CD14-positive monocyte (primary cell): ENCODE data around the gene CHP2. TPM values are rescaled to one million over a fixed set of nuclear protein-coding genes. Genes with fewer than 3 reads are reported as not detected.
A peak's percentile ranks its signal among the peaks of the same experiment; 100 is the strongest.

Experiments
- DNase-seq, 3 donors: peaks; one replicate each; pipeline ENCODE4 v3.0.0-alpha.2; 2011 to 2022
- H2AFZ ChIP-seq: 2 replicates; pipeline ENCODE4 v1.6.0; 2012; ENCODE audit warnings: mild to moderate bottlenecking, low read depth, low read length, inconsistent platforms; ENCODE audit not compliant: insufficient read depth, poor library complexity, severe bottlenecking
- H3K27ac ChIP-seq, 2 donors: 1 replicate in 1 of 2; 2 replicates in 1 of 2; pipeline ENCODE4 v1.5.1; 2012 to 2013; ENCODE audit warnings: low read length in 2 of 2, control low read depth in 1 of 2, inconsistent platforms in 1 of 2, low read depth in 1 of 2, mild to moderate bottlenecking in 1 of 2
- H3K27me3 ChIP-seq, 2 donors: one replicate each; pipeline versions ENCODE4 v1.6.0 to v1.6.1; 2011 to 2013; ENCODE audit warnings: low read length in 2 of 2; ENCODE audit not compliant: control insufficient read depth in 2 of 2, insufficient read depth in 2 of 2
- H3K36me3 ChIP-seq, 2 donors: replicated peaks in 1 of 2; 1 replicate in 1 of 2; 2 replicates in 1 of 2; pipeline versions ENCODE4 v1.5.1 to v1.6.1; 2012 to 2013; ENCODE audit warnings: low read length in 2 of 2, control low read depth in 1 of 2, inconsistent platforms in 1 of 2, mild to moderate bottlenecking in 1 of 2; ENCODE audit not compliant: insufficient read depth in 2 of 2, control insufficient read depth in 1 of 2
- H3K4me1 ChIP-seq, 2 donors: 1 replicate in 1 of 2; 2 replicates in 1 of 2; pipeline versions ENCODE4 v1.5.1 to v1.6.1; 2012 to 2013; ENCODE audit warnings: low read length in 2 of 2, control low read depth in 1 of 2, inconsistent platforms in 1 of 2, mild to moderate bottlenecking in 1 of 2, moderate library complexity in 1 of 2; ENCODE audit not compliant: insufficient read depth in 2 of 2, control insufficient read depth in 1 of 2
- H3K4me2 ChIP-seq: replicated peaks from 2 replicates; pipeline ENCODE3; 2012; ENCODE audit warnings: low read length, moderate library complexity, mild to moderate bottlenecking; ENCODE audit not compliant: poor library complexity, severe bottlenecking; ENCODE audit errors: extremely low read depth
- H3K4me3 ChIP-seq, 3 experiments: fragments of 200-600 bp in 1 of 3; sonication (generic) in 1 of 3; replicated peaks in 1 of 3; 1 replicate in 2 of 3; 2 replicates in 1 of 3; pipeline ENCODE4 v1.5.1; 2011 to 2013; ENCODE audit warnings: low read length in 3 of 3, mild to moderate bottlenecking in 3 of 3, control low read depth in 2 of 3, low read depth in 2 of 3, inconsistent platforms in 1 of 3, moderate library complexity in 1 of 3
- H3K79me2 ChIP-seq: 2 replicates; pipeline ENCODE4 v1.6.0; 2012; ENCODE audit warnings: mild to moderate bottlenecking, control low read depth, inconsistent platforms, low read length, moderate library complexity; ENCODE audit not compliant: insufficient read depth
- H3K9ac ChIP-seq: 2 replicates; pipeline ENCODE4 v1.6.0; 2017; ENCODE audit warnings: low read length, mild to moderate bottlenecking; ENCODE audit not compliant: insufficient read depth, poor library complexity, severe bottlenecking
- H3K9me3 ChIP-seq, 2 donors: replicated peaks in 1 of 2; 1 replicate in 1 of 2; 2 replicates in 1 of 2; pipeline versions ENCODE4 v1.5.1 to v1.6.1; 2012 to 2013; ENCODE audit warnings: low read length in 2 of 2, control low read depth in 1 of 2; ENCODE audit not compliant: control insufficient read depth in 1 of 2, insufficient read depth in 1 of 2
- H4K20me1 ChIP-seq: 2 replicates; pipeline ENCODE4 v1.6.0; 2012; ENCODE audit warnings: mild to moderate bottlenecking, low read length, control low read depth, moderate library complexity; ENCODE audit not compliant: insufficient read depth
- H3K27ac Mint-ChIP-seq, 7 donors: one replicate each; pipeline ENCODE4 v1.8.0; 2020; ENCODE audit warnings: mild to moderate bottlenecking in 7 of 7, mixed read lengths in 7 of 7, moderate library complexity in 6 of 7, inconsistent platforms in 2 of 7
- H3K27me3 Mint-ChIP-seq, 3 donors: one replicate each; pipeline ENCODE4 v1.8.0; 2021 to 2022; ENCODE audit warnings: low read depth in 3 of 3, mild to moderate bottlenecking in 3 of 3, mixed read lengths in 3 of 3, moderate library complexity in 3 of 3, inconsistent platforms in 1 of 3
- H3K36me3 Mint-ChIP-seq, 2 donors: one replicate each; pipeline ENCODE4 v1.8.0; 2020; ENCODE audit warnings: mixed read lengths in 2 of 2, inconsistent platforms in 1 of 2, mild to moderate bottlenecking in 1 of 2
- H3K4me1 Mint-ChIP-seq: one replicate; pipeline ENCODE4 v1.8.0; 2020; ENCODE audit warnings: mild to moderate bottlenecking, mixed read lengths
- H3K4me3 Mint-ChIP-seq, 2 donors: one replicate each; pipeline ENCODE4 v1.8.0; 2020; ENCODE audit warnings: mild to moderate bottlenecking in 2 of 2, mixed read lengths in 2 of 2, moderate library complexity in 1 of 2
- H3K9me3 Mint-ChIP-seq, 7 donors: one replicate each; pipeline ENCODE4 v1.8.0; 2020 to 2022; ENCODE audit warnings: mixed read lengths in 7 of 7, mild to moderate bottlenecking in 6 of 7, moderate library complexity in 6 of 7, inconsistent platforms in 2 of 7
- WGBS: methylation state at CpG from one replicate; pipeline ENCODE4 v1.1.5; 2013; ENCODE audit warnings: missing lambda C conversion rate; ENCODE audit not compliant: insufficient coverage; 5-methylcytosine and 5-hydroxymethylcytosine counted together
- intact Hi-C, 2 donors: fragments of 100-400 bp; cut with micrococcal nuclease; formaldehyde crosslinking; loops; one replicate each; pipeline versions ENCODE4 v1.15.0 to v1.15.1; 2023
- polyA minus RNA-seq: library from RNA; depleted of rRNA, polyadenylated mRNA; stranded (reverse); fragments of >200 nt; gene quantifications from 2 replicates; pipeline ENCODE4 v1.2.3, GENCODE V29; 2012
- polyA plus RNA-seq, 3 donors: library from polyadenylated mRNA; depleted of rRNA in 1 of 3; unstranded in 2 of 3; stranded (reverse) in 1 of 3; fragments of 300-500 nt in 2 of 3; fragments of >200 nt in 1 of 3; fragmentation: Illumina TruSeq in 2 of 3; gene quantifications; 1 replicate in 2 of 3; 2 replicates in 1 of 3; pipeline ENCODE4 v1.2.3, GENCODE V29; 2012 to 2021
- total RNA-seq, 12 experiments: library from RNA in 1 of 12; stranded (reverse) in 1 of 12; fragments of 120-200 nt in 1 of 12; gene quantifications; one replicate each; pipeline ENCODE4 v1.2.4 and lab custom pipeline; 2013 to 2026; ENCODE audit warnings: mixed read lengths in 6 of 12, inconsistent platforms in 1 of 12
- TF ChIP-seq, protein P1 (sequence below): fragments of 200-600 bp; IDR thresholded peaks from one replicate; pipeline ENCODE4 v1.8.0; 2022; ENCODE audit warnings: antibody characterized with exemption, mild to moderate bottlenecking

CHP2 gene
- total RNA-seq (2013) = not detected
- polyA plus RNA-seq (not detected), polyA minus RNA-seq (not detected in 2 replicates), total RNA-seq (lab: John Stamatoyannopoulos, UW) (0 to 0.75 (median 0) reads per million in 11 experiments)

DNA sequence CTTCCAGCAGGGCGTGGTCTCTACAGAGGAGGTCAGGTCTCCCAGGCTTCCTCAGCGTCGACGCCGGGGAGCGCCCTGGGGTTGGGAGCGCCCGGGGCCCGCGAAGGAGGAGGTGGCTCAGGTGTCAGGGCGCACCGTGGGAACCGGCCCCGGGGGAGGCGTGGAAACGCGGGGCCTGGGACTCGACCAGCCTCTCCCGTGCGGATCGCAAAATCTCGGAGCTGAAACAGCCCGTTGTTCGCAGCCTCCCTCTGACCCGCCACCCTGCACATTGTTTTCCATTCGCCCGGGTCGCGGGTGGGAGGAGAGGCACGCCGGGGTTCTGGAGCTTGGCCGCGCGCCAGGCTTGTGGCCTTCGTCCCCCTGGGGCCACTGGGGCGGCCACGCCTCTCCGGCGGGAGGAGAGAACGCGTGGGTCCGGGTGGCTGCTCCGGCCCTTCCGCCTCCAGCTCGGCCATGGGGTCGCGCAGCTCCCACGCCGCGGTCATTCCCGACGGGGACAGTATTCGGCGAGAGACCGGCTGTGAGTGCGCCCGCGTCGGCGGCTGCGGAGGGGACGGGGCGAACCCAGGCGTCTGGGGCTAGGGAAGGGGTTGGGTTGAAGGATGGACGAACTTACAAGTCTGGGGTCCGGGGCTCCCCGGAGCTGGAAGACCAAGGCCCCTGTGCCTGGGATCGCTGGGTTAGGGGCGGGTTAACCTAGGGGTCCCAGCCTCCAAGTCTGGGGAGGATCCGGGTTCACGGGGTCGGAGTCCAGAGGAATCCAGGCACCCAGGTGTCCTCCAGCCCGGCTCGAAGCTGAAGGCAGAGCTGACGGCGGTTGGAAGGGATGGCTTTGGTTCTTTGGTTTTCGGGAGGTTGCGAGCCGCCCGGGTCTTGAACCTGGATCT is at the start of gene CHP2:
CHP2 (plus strand) TSS at position 433 of the 890 bp plus-strand sequence; CDS start at position 457, 24 bp downstream.
- peak within 1 kb of the TSS in 1 of 2 donors; percentile 77 for H3K4me3 Mint-ChIP-seq
- peaks cover 72 to 76% (median 75%) of the 10 kb centered on the region in 3 donors for H3K27me3 Mint-ChIP-seq
- Histone ChIP-seq H3K27me3 (peaks cover 41 to 79% of the 10 kb centered on the region in 2 donors), H3K79me2 (no peaks in the 10 kb centered on the region), H4K20me1 (no peaks in the 10 kb centered on the region), H3K9me3 (peaks cover 0 to 16% of the 10 kb centered on the region in 2 donors), H3K4me3 (no peak within 1 kb of the TSS), H3K36me3 (no peaks in the 10 kb centered on the region), H3K27ac (no peak within 1 kb of the TSS), H2AFZ (peak within 1 kb of the TSS; percentile 26), H3K4me1 (peaks cover 6 to 8% of the 10 kb centered on the region in 2 donors), H3K4me2 (peak within 1 kb of the TSS; percentile 37), H3K9ac (no peak within 1 kb of the TSS)
- H3K9me3 Mint-ChIP-seq = peaks cover 0 to 7% (median 3%) of the 10 kb centered on the region in 7 donors
- no peak for DNase-seq
- H3K27ac Mint-ChIP-seq = no peak within 1 kb of the TSS
- 6% methylated on average over 77 of the region's 80 CpGs for WGBS
- intact Hi-C loops = no loop called here
- H3K36me3 Mint-ChIP-seq = peaks cover 0 to 3% of the 10 kb centered on the region in 2 donors
- TF ChIP-seq, protein P1, sequence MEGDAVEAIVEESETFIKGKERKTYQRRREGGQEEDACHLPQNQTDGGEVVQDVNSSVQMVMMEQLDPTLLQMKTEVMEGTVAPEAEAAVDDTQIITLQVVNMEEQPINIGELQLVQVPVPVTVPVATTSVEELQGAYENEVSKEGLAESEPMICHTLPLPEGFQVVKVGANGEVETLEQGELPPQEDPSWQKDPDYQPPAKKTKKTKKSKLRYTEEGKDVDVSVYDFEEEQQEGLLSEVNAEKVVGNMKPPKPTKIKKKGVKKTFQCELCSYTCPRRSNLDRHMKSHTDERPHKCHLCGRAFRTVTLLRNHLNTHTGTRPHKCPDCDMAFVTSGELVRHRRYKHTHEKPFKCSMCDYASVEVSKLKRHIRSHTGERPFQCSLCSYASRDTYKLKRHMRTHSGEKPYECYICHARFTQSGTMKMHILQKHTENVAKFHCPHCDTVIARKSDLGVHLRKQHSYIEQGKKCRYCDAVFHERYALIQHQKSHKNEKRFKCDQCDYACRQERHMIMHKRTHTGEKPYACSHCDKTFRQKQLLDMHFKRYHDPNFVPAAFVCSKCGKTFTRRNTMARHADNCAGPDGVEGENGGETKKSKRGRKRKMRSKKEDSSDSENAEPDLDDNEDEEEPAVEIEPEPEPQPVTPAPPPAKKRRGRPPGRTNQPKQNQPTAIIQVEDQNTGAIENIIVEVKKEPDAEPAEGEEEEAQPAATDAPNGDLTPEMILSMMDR = no peak
- H3K4me1 Mint-ChIP-seq = peaks cover 6% of the 10 kb centered on the region

DNA sequence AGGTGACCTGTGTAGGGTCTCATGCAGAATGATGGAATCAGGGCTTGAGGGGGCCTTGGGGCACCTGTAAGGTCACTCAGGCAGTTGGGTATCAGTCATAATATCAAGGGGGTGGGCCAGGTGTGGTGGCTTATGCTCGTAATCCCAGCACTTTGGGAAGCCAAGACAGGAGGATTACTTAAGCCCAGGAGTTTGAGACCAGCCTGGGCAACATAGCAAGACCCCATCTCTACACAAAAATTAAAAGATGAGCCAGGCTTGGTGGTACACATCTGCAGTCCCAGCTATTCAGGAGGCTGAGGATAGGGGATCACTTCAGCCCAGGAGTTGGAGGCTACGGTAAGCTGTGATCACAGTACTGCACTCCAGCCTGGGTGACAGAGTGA is 49.3 kb upstream of the CHP2 start:
- H3K27ac Mint-ChIP-seq = peak overlapping the region in 1 of 7 donors; percentile 10
- no peak for DNase-seq
- no peak overlapping the region for H3K4me3 Mint-ChIP-seq
- Histone ChIP-seq H3K4me3 (no peak overlapping the region), H3K4me2 (no peak overlapping the region), H4K20me1 (no peaks in the 10 kb centered on the region), H3K4me1 (no peaks in the 10 kb centered on the region), H3K9me3 (peaks cover 13 to 18% of the 10 kb centered on the region in 2 donors), H3K36me3 (no peaks in the 10 kb centered on the region), H3K27ac (no peak overlapping the region), H3K9ac (no peak overlapping the region), H3K79me2 (no peaks in the 10 kb centered on the region), H3K27me3 (no peaks in the 10 kb centered on the region), H2AFZ (no peak overlapping the region)
- intact Hi-C loops = no loop called here
- H3K27me3 Mint-ChIP-seq = peaks cover 12 to 22% (median 12%) of the 10 kb centered on the region in 3 donors
- H3K36me3 Mint-ChIP-seq = no peaks in the 10 kb centered on the region
- no peaks in the 10 kb centered on the region for H3K4me1 Mint-ChIP-seq
- WGBS = no CpG with 5 or more reads among the region's 2 CpGs
- TF ChIP-seq, protein P1 = no peak
- H3K9me3 Mint-ChIP-seq = peaks cover 7 to 28% (median 24%) of the 10 kb centered on the region in 7 donors
